Vagina (tissue), 2 donors: ENCODE measurements around the gene CCDC88A. TPM values are rescaled to one million over a fixed set of nuclear protein-coding genes. Genes with fewer than 3 reads are reported as not detected.
"Not testable (repeated sequence)": the region's sequence is repeated elsewhere in the genome, so short reads cannot be mapped to it uniquely, and the experiment has no call there.

Source experiments
- DNase-seq, 2 donors: peaks; one replicate each; pipeline ENCODE4 v3.0.0-alpha.2; 2017; ENCODE audit errors: extremely low spot score in 2 of 2
- H3K27ac ChIP-seq: fragments of 200-600 bp; sonication (generic); one replicate; pipeline ENCODE4 v1.5.1; 2019
- H3K27me3 ChIP-seq: fragments of 200-600 bp; sonication (generic); one replicate; pipeline ENCODE4 v1.5.1; 2019
- H3K36me3 ChIP-seq, 2 donors: fragments of 200-600 bp; sonication (generic); one replicate each; pipeline ENCODE4 v1.5.1; 2017 to 2019
- H3K4me1 ChIP-seq: fragments of 200-600 bp; sonication (generic); one replicate; pipeline ENCODE4 v1.5.1; 2019
- H3K4me3 ChIP-seq, 2 donors: fragments of 200-600 bp; sonication (generic); 1 replicate in 1 of 2; 2 replicates in 1 of 2; pipeline ENCODE4 v1.5.1; 2016 to 2019
- H3K9me3 ChIP-seq: fragments of 200-600 bp; sonication (generic); one replicate; pipeline ENCODE4 v1.5.1; 2019
- CTCF ChIP-seq, 3 experiments: fragments of 450-650 bp in 2 of 3; fragments of 200-600 bp in 1 of 3; sonication (generic) in 1 of 3; IDR thresholded peaks; one replicate each; pipeline ENCODE4 v1.5.1; 2017 to 2019; ENCODE audit warnings: antibody characterized with exemption in 3 of 3, mild to moderate bottlenecking in 2 of 3, moderate library complexity in 2 of 3
- POLR2A ChIP-seq, 2 donors: fragments of 450-650 bp; IDR thresholded peaks; one replicate each; pipeline ENCODE4 v1.6.1; 2017; ENCODE audit warnings: antibody characterized with exemption in 2 of 2, mild to moderate bottlenecking in 2 of 2, moderate library complexity in 2 of 2
- POLR2AphosphoS5 ChIP-seq, 2 donors: sonication (generic); formaldehyde crosslinking; IDR thresholded peaks; one replicate each; pipeline ENCODE4 v1.9.0; 2017; ENCODE audit warnings: antibody characterized with exemption in 2 of 2, mild to moderate bottlenecking in 2 of 2, low read depth in 1 of 2; ENCODE audit not compliant: insufficient read depth in 1 of 2
- intact Hi-C: fragments of 100-400 bp; cut with DNase I; formaldehyde crosslinking; loops from one replicate; pipeline ENCODE4 v1.15.1; 2023
- small RNA-seq: library from RNA; depleted of rRNA; stranded (forward); fragments of <200 nt; gene quantifications from one replicate; pipeline ENCODE3, GENCODE V24; 2016
- total RNA-seq: library from RNA; depleted of rRNA; stranded (reverse); fragments of >200 nt; gene quantifications from one replicate; pipeline ENCODE4 v1.2.3, GENCODE V29; 2016

The CCDC88A gene
- total RNA-seq, 1 donor from 2014 or later, result 34.9 TPM

DNA sequence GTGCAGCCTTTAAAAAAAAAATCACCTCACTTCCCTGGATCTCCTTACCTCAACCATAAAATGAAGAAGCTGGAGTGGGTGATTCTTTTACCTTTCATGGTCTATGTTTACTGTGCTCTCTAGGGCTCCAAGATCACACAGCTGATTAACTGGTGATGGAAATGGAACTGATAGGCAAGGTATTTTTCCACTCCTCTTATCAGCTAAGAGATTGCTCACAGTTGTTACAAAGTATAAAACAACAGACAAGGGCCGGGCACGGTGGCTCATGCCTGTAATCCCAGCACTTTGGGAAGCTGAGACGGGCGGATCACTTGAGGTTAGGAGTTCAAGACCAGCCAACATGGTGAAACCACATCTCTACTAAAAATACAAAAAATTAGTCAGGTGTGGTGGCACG, 172.6 kb downstream of the CCDC88A start:
- peaks cover 0 to 34% of the 10 kb centered on the region in 2 donors for H3K36me3 ChIP-seq
- H3K4me1 ChIP-seq, result no peaks in the 10 kb centered on the region
- intact Hi-C loops, result no loop called here
- H3K27ac ChIP-seq, result no peak overlapping the region
- no peak for DNase-seq
- no peaks in the 10 kb centered on the region for H3K9me3 ChIP-seq
- no peaks in the 10 kb centered on the region for H3K27me3 ChIP-seq
- TF ChIP-seq POLR2A (IDR thresholded peaks at IDR 0.05), result no peak
- no peak for TF ChIP-seq POLR2AphosphoS5 (IDR thresholded peaks at IDR 0.05; ENCODE audit: insufficient read depth in 1 of 2, low read depth in 1 of 2)
- no peak overlapping the region for H3K4me3 ChIP-seq

DNA sequence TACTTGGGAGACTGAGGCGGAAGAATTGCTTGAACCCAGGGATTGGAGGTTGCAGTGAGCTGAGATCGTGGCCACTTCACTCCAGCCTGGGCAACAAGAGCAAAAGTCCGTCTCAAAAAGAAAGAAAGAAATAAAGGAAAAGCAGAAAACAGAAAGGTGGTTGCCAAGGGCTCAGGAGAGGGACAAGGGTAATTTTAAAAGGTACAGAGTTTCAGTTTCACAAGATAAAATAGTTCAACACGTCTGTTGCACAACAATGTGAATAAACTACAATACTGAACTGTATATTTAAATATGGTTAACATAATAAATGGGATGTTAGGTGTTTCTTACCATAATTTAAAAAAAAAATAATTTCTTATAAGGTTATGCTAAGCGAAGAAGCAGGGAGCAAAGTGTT, 174.2 kb downstream of the CCDC88A start:
- H3K36me3 ChIP-seq, result peaks cover 0 to 30% of the 10 kb centered on the region in 2 donors
- no peaks in the 10 kb centered on the region for H3K4me1 ChIP-seq
- intact Hi-C loops, result no loop called here
- no peaks in the 10 kb centered on the region for H3K9me3 ChIP-seq
- H3K27ac ChIP-seq, result no peak overlapping the region
- TF ChIP-seq POLR2A (IDR thresholded peaks at IDR 0.05) (no peak), POLR2AphosphoS5 (IDR thresholded peaks at IDR 0.05; ENCODE audit: insufficient read depth in 1 of 2, low read depth in 1 of 2) (no peak), CTCF (IDR thresholded peaks at IDR 0.05) (no peak)
- H3K27me3 ChIP-seq, result no peaks in the 10 kb centered on the region
- DNase-seq, result no peak
- H3K4me3 ChIP-seq, result no peak overlapping the region

- intact Hi-C loops, result no loop called here
- Histone ChIP-seq H3K27ac (no peak overlapping the region), H3K4me3 (no peak overlapping the region), H3K27me3 (no peaks in the 10 kb centered on the region), H3K9me3 (no peaks in the 10 kb centered on the region), H3K36me3 (peaks cover 0 to 36% of the 10 kb centered on the region in 2 donors), H3K4me1 (no peaks in the 10 kb centered on the region)
- no peak for DNase-seq
- TF ChIP-seq POLR2AphosphoS5 (IDR thresholded peaks at IDR 0.05; ENCODE audit: insufficient read depth in 1 of 2, low read depth in 1 of 2) (no peak), CTCF (IDR thresholded peaks at IDR 0.05) (no peak), POLR2A (IDR thresholded peaks at IDR 0.05) (no peak)
These were observed 177.0 kb downstream of the CCDC88A start for GRCh38 chr2:55242617-55243016.

GRCh38 chr2:55241582-55241981, 178.1 kb downstream of the CCDC88A start:
- H3K4me3 ChIP-seq, intact Hi-C loops, DNase-seq, H3K4me1 ChIP-seq, H3K27ac ChIP-seq, H3K9me3 ChIP-seq, H3K27me3 ChIP-seq: not testable (repeated sequence)
- peaks cover 0 to 34% of the 10 kb centered on the region in 2 donors for H3K36me3 ChIP-seq

- no peak overlapping the region for H3K4me3 ChIP-seq
- peaks cover 0 to 45% of the 10 kb centered on the region in 2 donors for H3K36me3 ChIP-seq
- intact Hi-C loops, result no loop called here
- H3K27ac ChIP-seq, result no peak overlapping the region
- TF ChIP-seq CTCF (IDR thresholded peaks at IDR 0.05) (no peak), POLR2AphosphoS5 (IDR thresholded peaks at IDR 0.05; ENCODE audit: insufficient read depth in 1 of 2, low read depth in 1 of 2) (no peak), POLR2A (IDR thresholded peaks at IDR 0.05) (no peak)
- no peaks in the 10 kb centered on the region for H3K27me3 ChIP-seq
- no peaks in the 10 kb centered on the region for H3K9me3 ChIP-seq
- DNase-seq, result no peak
- no peaks in the 10 kb centered on the region for H3K4me1 ChIP-seq
These were observed 179.9 kb downstream of the CCDC88A start for GRCh38 chr2:55239656-55240222.

Small RNAs within 50 kb of the gene (small RNA-seq; reads per million reads assigned to genes)
- gene RF00019 (not detected), gene RNU6-221P (not detected), gene RNU6-775P (not detected)

Other genes with a start within 250 kb of the CCDC88A start
- gene CLHC1, start 187.6 kb downstream of the CCDC88A start, total RNA-seq, result 4.7 TPM
- 963 TPM for gene RPS27A, start 187.2 kb downstream of the CCDC88A start, total RNA-seq
- gene MTIF2, start 150.6 kb downstream of the CCDC88A start, total RNA-seq, result 19.4 TPM
- gene CFAP36, start 99.9 kb upstream of the CCDC88A start, total RNA-seq, result 20.9 TPM
- 44.9 TPM for gene PPP4R3B, start 197.8 kb upstream of the CCDC88A start, total RNA-seq